ENCODE data around the gene ANK3. TPM values are rescaled to one million over a fixed set of nuclear protein-coding genes. Genes with fewer than 3 reads are reported as not detected.

ANK3 gene
- total RNA-seq, 4 donors from 2014 or later, result 125 to 171 (median 149) TPM

- Histone ChIP-seq H3K27me3 (no peaks in the 10 kb centered on the region), H3K4me3 (no peak overlapping the region), H3K4me1 (peaks cover 0 to 6% of the 10 kb centered on the region in 2 donors), H3K27ac (no peak overlapping the region), H3K9me3 (no peaks in the 10 kb centered on the region), H3K36me3 (no peaks in the 10 kb centered on the region)
- intact Hi-C loops (cut with DNase I; ENCODE audit: low total_unique reads) (no loop called here), in situ Hi-C loops (cut with MboI; ENCODE audit: low sequenced_read_pairs in 4 of 4) (no loop called here)
- DNase-seq (no peak), ATAC-seq (no peak)
- no peak for TF ChIP-seq POLR2A (IDR thresholded peaks at IDR 0.05)
- no peak for TF ChIP-seq CTCF (IDR thresholded peaks at IDR 0.05 in 4 of 5, conservative IDR thresholded peaks at IDR 0.05 in 1 of 5)
Measured at GRCh38 chr10:60363187-60363586, 26.5 kb downstream of the ANK3 start.

- intact Hi-C loops (cut with DNase I; ENCODE audit: low total_unique reads), result no loop called here
- DNase-seq (no peak), ATAC-seq (no peak)
- in situ Hi-C loops (cut with MboI; ENCODE audit: low sequenced_read_pairs in 4 of 4), result no loop called here
- no peak overlapping the region for H3K4me3 ChIP-seq
- H3K4me1 ChIP-seq, result peaks cover 0 to 6% of the 10 kb centered on the region in 2 donors
- no peaks in the 10 kb centered on the region for H3K27me3 ChIP-seq
- H3K9me3 ChIP-seq, result no peaks in the 10 kb centered on the region
- TF ChIP-seq POLR2A (IDR thresholded peaks at IDR 0.05) (no peak), CTCF (IDR thresholded peaks at IDR 0.05 in 4 of 5, conservative IDR thresholded peaks at IDR 0.05 in 1 of 5) (no peak)
- no peaks in the 10 kb centered on the region for H3K36me3 ChIP-seq
- no peak overlapping the region for H3K27ac ChIP-seq
Measured at GRCh38 chr10:60362461-60362860, 27.2 kb downstream of the ANK3 start.

GRCh38 chr10:60359066-60359465, 30.6 kb downstream of the ANK3 start:
- no peak for DNase-seq
- Histone ChIP-seq H3K36me3 (no peaks in the 10 kb centered on the region), H3K27ac (no peak overlapping the region), H3K9me3 (no peaks in the 10 kb centered on the region), H3K4me1 (no peaks in the 10 kb centered on the region), H3K27me3 (no peaks in the 10 kb centered on the region), H3K4me3 (no peak overlapping the region)
- no peak for TF ChIP-seq POLR2A (IDR thresholded peaks at IDR 0.05)
- no peak for TF ChIP-seq CTCF (IDR thresholded peaks at IDR 0.05 in 4 of 5, conservative IDR thresholded peaks at IDR 0.05 in 1 of 5)
- intact Hi-C loops (cut with DNase I; ENCODE audit: low total_unique reads), result no loop called here
- in situ Hi-C loops (cut with MboI; ENCODE audit: low sequenced_read_pairs in 4 of 4), result no loop called here
- no peak for ATAC-seq

- Histone ChIP-seq H3K27ac (no peak overlapping the region), H3K27me3 (no peaks in the 10 kb centered on the region), H3K4me1 (no peaks in the 10 kb centered on the region), H3K36me3 (no peaks in the 10 kb centered on the region), H3K4me3 (no peak overlapping the region), H3K9me3 (no peaks in the 10 kb centered on the region)
- in situ Hi-C loops (cut with MboI; ENCODE audit: low sequenced_read_pairs in 4 of 4), result no loop called here
- no peak for DNase-seq
- no peak for TF ChIP-seq CTCF (IDR thresholded peaks at IDR 0.05 in 4 of 5, conservative IDR thresholded peaks at IDR 0.05 in 1 of 5)
- TF ChIP-seq POLR2A (IDR thresholded peaks at IDR 0.05), result no peak
- no peak for ATAC-seq
- intact Hi-C loops (cut with DNase I; ENCODE audit: low total_unique reads), result no loop called here
Measured at GRCh38 chr10:60358282-60358681, 31.4 kb downstream of the ANK3 start.

- H3K27me3 ChIP-seq, result no peaks in the 10 kb centered on the region
- in situ Hi-C loops (cut with MboI; ENCODE audit: low sequenced_read_pairs in 4 of 4), result no loop called here
- no peak overlapping the region for H3K27ac ChIP-seq
- ATAC-seq, result no peak
- TF ChIP-seq CTCF (IDR thresholded peaks at IDR 0.05 in 4 of 5, conservative IDR thresholded peaks at IDR 0.05 in 1 of 5) (no peak), POLR2A (IDR thresholded peaks at IDR 0.05) (no peak)
- DNase-seq, result no peak
- H3K9me3 ChIP-seq, result no peaks in the 10 kb centered on the region
- H3K36me3 ChIP-seq, result no peaks in the 10 kb centered on the region
- intact Hi-C loops (cut with DNase I; ENCODE audit: low total_unique reads), result no loop called here
- no peaks in the 10 kb centered on the region for H3K4me1 ChIP-seq
- no peak overlapping the region for H3K4me3 ChIP-seq
Measured at GRCh38 chr10:60353519-60354258, 36.0 kb downstream of the ANK3 start.
